HepG2 (cell line): ENCODE data around the gene NEAT1. TPM values are rescaled to one million over a fixed set of nuclear protein-coding genes. Genes with fewer than 3 reads are reported as not detected.
A peak's percentile ranks its signal among the peaks of the same experiment; 100 is the strongest.

Experiments used
- ARNTL ChIP-seq: sonication (generic); formaldehyde crosslinking; IDR thresholded peaks from 2 replicates; pipeline ENCODE4 v1.4.0; 2020; ENCODE audit warnings: mild to moderate bottlenecking, missing genetic modification reagents
- DBP ChIP-seq: sonication (generic); formaldehyde crosslinking; IDR thresholded peaks from 2 replicates; pipeline ENCODE4 v1.4.0; 2020; ENCODE audit warnings: missing genetic modification reagents; ENCODE audit errors: not compliant biosample characterization
- DMAP1 ChIP-seq: IDR thresholded peaks from 2 replicates; pipeline ENCODE4 v1.6.1; 2016
- IRX3 ChIP-seq: sonication (generic); formaldehyde crosslinking; IDR thresholded peaks from 2 replicates; pipeline ENCODE4 v1.8.1; 2023; ENCODE audit warnings: mild to moderate bottlenecking, low read depth, missing genetic modification reagents, borderline replicate concordance
- PHF20 ChIP-seq: sonication (generic); formaldehyde crosslinking; IDR thresholded peaks from 2 replicates; pipeline ENCODE4 v1.5.0; 2020; ENCODE audit warnings: mild to moderate bottlenecking, missing genetic modification reagents
- POLR2AphosphoS5 ChIP-seq: IDR thresholded peaks from 2 replicates; pipeline ENCODE4 v1.6.1; 2012; ENCODE audit warnings: low read depth, low read length
- RAD21 ChIP-seq: fragments of 450-650 bp; formaldehyde crosslinking; IDR thresholded peaks from 2 replicates; pipeline ENCODE4 v1.5.0; 2020; ENCODE audit warnings: mild to moderate bottlenecking
- RBM22 ChIP-seq: fragments of 200-400 bp; formaldehyde crosslinking; optimal IDR thresholded peaks from 2 replicates; pipeline ENCODE3; 2017; ENCODE audit warnings: mild to moderate bottlenecking, low read length, moderate library complexity
- SNAPC2 ChIP-seq: sonication (generic); formaldehyde crosslinking; IDR thresholded peaks from 2 replicates; pipeline ENCODE4 v1.8.1; 2022; ENCODE audit warnings: mild to moderate bottlenecking, missing genetic modification reagents
- ZFAT ChIP-seq: sonication (generic); formaldehyde crosslinking; conservative IDR thresholded peaks from 2 replicates; pipeline ENCODE4 v1.8.1; 2023; ENCODE audit warnings: missing genetic modification reagents, inconsistent platforms
- ZFP36L1 ChIP-seq: sonication (generic); formaldehyde crosslinking; IDR thresholded peaks from 2 replicates; pipeline ENCODE4 v1.8.0; 2022; ENCODE audit warnings: mild to moderate bottlenecking, missing genetic modification reagents, moderate library complexity
- ZFP41 ChIP-seq: sonication (generic); formaldehyde crosslinking; IDR thresholded peaks from 2 replicates; pipeline ENCODE4 v1.4.0; 2020; ENCODE audit warnings: mild to moderate bottlenecking, missing genetic modification reagents, borderline replicate concordance
- ZKSCAN8 ChIP-seq: IDR thresholded peaks from 2 replicates; pipeline ENCODE4 v1.6.1; 2016; ENCODE audit warnings: borderline replicate concordance, missing genetic modification reagents, missing compliant biosample characterization
- ZNF510 ChIP-seq: sonication (generic); formaldehyde crosslinking; IDR thresholded peaks from 2 replicates; pipeline ENCODE4 v1.4.0; 2020; ENCODE audit warnings: low read depth, mild to moderate bottlenecking, missing genetic modification reagents
- ZNF570 ChIP-seq: sonication (generic); formaldehyde crosslinking; IDR thresholded peaks from 2 replicates; pipeline ENCODE4 v1.4.0; 2020; ENCODE audit warnings: mild to moderate bottlenecking, missing genetic modification reagents, borderline replicate concordance
- polyA plus RNA-seq, 8 experiments: library from polyadenylated mRNA; depleted of rRNA in 3 of 8; stranded (reverse) in 7 of 8; unstranded in 1 of 8; fragments of >200 nt; fragmentation: Illumina TruSeq in 4 of 8; extraction: Trizol in 4 of 8; gene quantifications; 2 replicates each; pipeline versions ENCODE4 v1.2.1 to v1.2.3, GENCODE V29; 2011 to 2016; ENCODE audit warnings: low read depth in 4 of 8, missing spikeins in 1 of 8, mixed read lengths in 1 of 8; ENCODE audit not compliant: insufficient read depth in 1 of 8
- total RNA-seq, 5 experiments: library from RNA; depleted of rRNA; stranded (reverse); fragments of >200 nt; fragmentation: Illumina TruSeq; extraction: Trizol; gene quantifications; 2 replicates each; pipeline ENCODE4 v1.2.3, GENCODE V29; 2016; ENCODE audit warnings: low read depth in 1 of 5
- TF ChIP-seq, protein P1 (sequence below): sonication (generic); formaldehyde crosslinking; IDR thresholded peaks from 2 replicates; pipeline ENCODE4 v1.4.0; 2020; ENCODE audit warnings: missing genetic modification reagents, borderline replicate concordance
- TF ChIP-seq, protein P2 (sequence below): sonication (generic); formaldehyde crosslinking; IDR thresholded peaks from 2 replicates; pipeline ENCODE4 v1.4.0; 2020; ENCODE audit warnings: low read depth, missing genetic modification reagents

The NEAT1 gene
- total and polyA plus RNA-seq, 2 of the 13 experiments (the other 11 are each of a cell fraction or from before 2014, with no cell fraction given) = 20.5 to 41.2 TPM

- TF ChIP-seq ZKSCAN8 (no peak), RAD21 (0 out of 2 replicates have a peak, but pooled peaks have one; percentile 8), IRX3 (CRISPR knock-in tag) (no peak), ZFAT (CRISPR knock-in tag) (no peak), SNAPC2 (CRISPR knock-in tag) (no peak), ZNF510 (CRISPR knock-in tag) (no peak), PHF20 (CRISPR knock-in tag) (no peak), ARNTL (CRISPR knock-in tag) (no peak), POLR2AphosphoS5 (peak; percentile 62; the same call in 1 of the 2 replicates), ZFP41 (CRISPR knock-in tag) (no peak), RBM22 (peak; percentile 98), ZNF570 (CRISPR knock-in tag) (no peak), DBP (CRISPR knock-in tag) (no peak), ZFP36L1 (CRISPR knock-in tag) (0 out of 2 replicates have a peak, but pooled peaks have one; percentile 33), DMAP1 (CRISPR knock-in tag) (no peak)
- TF ChIP-seq, protein P1, sequence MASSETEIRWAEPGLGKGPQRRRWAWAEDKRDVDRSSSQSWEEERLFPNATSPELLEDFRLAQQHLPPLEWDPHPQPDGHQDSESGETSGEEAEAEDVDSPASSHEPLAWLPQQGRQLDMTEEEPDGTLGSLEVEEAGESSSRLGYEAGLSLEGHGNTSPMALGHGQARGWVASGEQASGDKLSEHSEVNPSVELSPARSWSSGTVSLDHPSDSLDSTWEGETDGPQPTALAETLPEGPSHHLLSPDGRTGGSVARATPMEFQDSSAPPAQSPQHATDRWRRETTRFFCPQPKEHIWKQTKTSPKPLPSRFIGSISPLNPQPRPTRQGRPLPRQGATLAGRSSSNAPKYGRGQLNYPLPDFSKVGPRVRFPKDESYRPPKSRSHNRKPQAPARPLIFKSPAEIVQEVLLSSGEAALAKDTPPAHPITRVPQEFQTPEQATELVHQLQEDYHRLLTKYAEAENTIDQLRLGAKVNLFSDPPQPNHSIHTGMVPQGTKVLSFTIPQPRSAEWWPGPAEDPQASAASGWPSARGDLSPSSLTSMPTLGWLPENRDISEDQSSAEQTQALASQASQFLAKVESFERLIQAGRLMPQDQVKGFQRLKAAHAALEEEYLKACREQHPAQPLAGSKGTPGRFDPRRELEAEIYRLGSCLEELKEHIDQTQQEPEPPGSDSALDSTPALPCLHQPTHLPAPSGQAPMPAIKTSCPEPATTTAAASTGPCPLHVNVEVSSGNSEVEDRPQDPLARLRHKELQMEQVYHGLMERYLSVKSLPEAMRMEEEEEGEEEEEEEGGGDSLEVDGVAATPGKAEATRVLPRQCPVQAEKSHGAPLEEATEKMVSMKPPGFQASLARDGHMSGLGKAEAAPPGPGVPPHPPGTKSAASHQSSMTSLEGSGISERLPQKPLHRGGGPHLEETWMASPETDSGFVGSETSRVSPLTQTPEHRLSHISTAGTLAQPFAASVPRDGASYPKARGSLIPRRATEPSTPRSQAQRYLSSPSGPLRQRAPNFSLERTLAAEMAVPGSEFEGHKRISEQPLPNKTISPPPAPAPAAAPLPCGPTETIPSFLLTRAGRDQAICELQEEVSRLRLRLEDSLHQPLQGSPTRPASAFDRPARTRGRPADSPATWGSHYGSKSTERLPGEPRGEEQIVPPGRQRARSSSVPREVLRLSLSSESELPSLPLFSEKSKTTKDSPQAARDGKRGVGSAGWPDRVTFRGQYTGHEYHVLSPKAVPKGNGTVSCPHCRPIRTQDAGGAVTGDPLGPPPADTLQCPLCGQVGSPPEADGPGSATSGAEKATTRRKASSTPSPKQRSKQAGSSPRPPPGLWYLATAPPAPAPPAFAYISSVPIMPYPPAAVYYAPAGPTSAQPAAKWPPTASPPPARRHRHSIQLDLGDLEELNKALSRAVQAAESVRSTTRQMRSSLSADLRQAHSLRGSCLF (CRISPR knock-in tag) = no peak
- TF ChIP-seq, protein P2, sequence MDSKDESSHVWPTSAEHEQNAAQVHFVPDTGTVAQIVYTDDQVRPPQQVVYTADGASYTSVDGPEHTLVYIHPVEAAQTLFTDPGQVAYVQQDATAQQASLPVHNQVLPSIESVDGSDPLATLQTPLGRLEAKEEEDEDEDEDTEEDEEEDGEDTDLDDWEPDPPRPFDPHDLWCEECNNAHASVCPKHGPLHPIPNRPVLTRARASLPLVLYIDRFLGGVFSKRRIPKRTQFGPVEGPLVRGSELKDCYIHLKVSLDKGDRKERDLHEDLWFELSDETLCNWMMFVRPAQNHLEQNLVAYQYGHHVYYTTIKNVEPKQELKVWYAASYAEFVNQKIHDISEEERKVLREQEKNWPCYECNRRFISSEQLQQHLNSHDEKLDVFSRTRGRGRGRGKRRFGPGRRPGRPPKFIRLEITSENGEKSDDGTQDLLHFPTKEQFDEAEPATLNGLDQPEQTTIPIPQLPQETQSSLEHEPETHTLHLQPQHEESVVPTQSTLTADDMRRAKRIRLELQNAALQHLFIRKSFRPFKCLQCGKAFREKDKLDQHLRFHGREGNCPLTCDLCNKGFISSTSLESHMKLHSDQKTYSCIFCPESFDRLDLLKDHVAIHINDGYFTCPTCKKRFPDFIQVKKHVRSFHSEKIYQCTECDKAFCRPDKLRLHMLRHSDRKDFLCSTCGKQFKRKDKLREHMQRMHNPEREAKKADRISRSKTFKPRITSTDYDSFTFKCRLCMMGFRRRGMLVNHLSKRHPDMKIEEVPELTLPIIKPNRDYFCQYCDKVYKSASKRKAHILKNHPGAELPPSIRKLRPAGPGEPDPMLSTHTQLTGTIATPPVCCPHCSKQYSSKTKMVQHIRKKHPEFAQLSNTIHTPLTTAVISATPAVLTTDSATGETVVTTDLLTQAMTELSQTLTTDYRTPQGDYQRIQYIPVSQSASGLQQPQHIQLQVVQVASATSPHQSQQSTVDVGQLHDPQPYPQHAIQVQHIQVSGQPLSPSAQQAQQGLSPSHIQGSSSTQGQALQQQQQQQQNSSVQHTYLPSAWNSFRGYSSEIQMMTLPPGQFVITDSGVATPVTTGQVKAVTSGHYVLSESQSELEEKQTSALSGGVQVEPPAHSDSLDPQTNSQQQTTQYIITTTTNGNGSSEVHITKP = no peak
These were observed 6.6 kb downstream of the NEAT1 start (continued) for GRCh38 chr11:65429068-65429681.
